OCI-LY1 (cell line): ENCODE data around the gene FAM120A.

ENCODE experiments used
- CTCF ChIP-seq: fragments of 200-600 bp; sonication (generic), shearing (Covaris generic); IDR thresholded peaks from 2 replicates; pipeline ENCODE4 v1.5.1; 2017; ENCODE audit warnings: mild to moderate bottlenecking, antibody characterized with exemption, low read length, moderate library complexity, mixed read lengths
- EZH2 ChIP-seq: fragments of 200-600 bp; sonication (generic), shearing (Covaris generic); IDR thresholded peaks from 2 replicates; pipeline ENCODE4 v1.8.0; 2017; ENCODE audit warnings: borderline replicate concordance, mixed run types, mild to moderate bottlenecking, antibody characterized with exemption, low read length, moderate library complexity, mixed read lengths

- no peak for TF ChIP-seq CTCF
- no peak for TF ChIP-seq EZH2
Measured at GRCh38 chr9:93507768-93508167, 56.3 kb downstream of the FAM120A start.
